Measurements from ENCODE around the gene PLAU.

PLAU gene

GRCh38 chr10:73922007-73922863, 11.3 kb downstream of the PLAU start:
- TF ChIP-seq CTCF (IDR thresholded peaks at IDR 0.05; ENCODE audit: low read length) (no peak), EZH2 (IDR thresholded peaks at IDR 0.05; ENCODE audit: borderline replicate concordance, low read length) (no peak)
- Histone ChIP-seq H3K79me2 (ENCODE audit: insufficient read depth, low read length) (no peaks in the 10 kb centered on the region), H3K9me3 (ENCODE audit: low read length) (peaks cover 5% of the 10 kb centered on the region), H3K27ac (ENCODE audit: low read depth, low read length, poor library complexity, severe bottlenecking) (no peak overlapping the region), H3K27me3 (ENCODE audit: insufficient read depth, low read length) (no peaks in the 10 kb centered on the region), H3K9ac (ENCODE audit: low read length) (no peak overlapping the region), H3F3A (ENCODE audit: insufficient read depth, low read length) (no peaks in the 10 kb centered on the region), H3K4me2 (ENCODE audit: low read length) (no peak overlapping the region), H3K4me1 (ENCODE audit: insufficient read depth, low read length, severe bottlenecking) (peaks cover 16% of the 10 kb centered on the region), H4K20me1 (ENCODE audit: insufficient read depth, low read length) (no peaks in the 10 kb centered on the region), H3K36me3 (ENCODE audit: insufficient read depth, low read length) (peaks cover 5% of the 10 kb centered on the region; the same call in 1 of the 2 replicates), H3K9me2 (ENCODE audit: low read depth, low read length) (no peaks in the 10 kb centered on the region), H2AFZ (ENCODE audit: low read length) (no peak overlapping the region), H3K4me3 (ENCODE audit: low read depth, low read length, poor library complexity, severe bottlenecking) (no peak overlapping the region)

GRCh38 chr10:73922864-73923133, 11.9 kb downstream of the PLAU start:
- no peak for TF ChIP-seq CTCF (IDR thresholded peaks at IDR 0.05; ENCODE audit: low read length)
- TF ChIP-seq EZH2 (IDR thresholded peaks at IDR 0.05; ENCODE audit: borderline replicate concordance, low read length): no peak
- Histone ChIP-seq H3K36me3 (ENCODE audit: insufficient read depth, low read length) (peaks cover 5% of the 10 kb centered on the region; the same call in 1 of the 2 replicates), H3K4me3 (ENCODE audit: low read depth, low read length, poor library complexity, severe bottlenecking) (no peak overlapping the region)

GRCh38 chr10:73923935-73924598, 13.1 kb downstream of the PLAU start:
- no peaks in the 10 kb centered on the region for H3K9me2 ChIP-seq (ENCODE audit: low read depth, low read length)
- H3K9ac ChIP-seq (ENCODE audit: low read length): no peak overlapping the region
- peaks cover 16% of the 10 kb centered on the region for H3K4me1 ChIP-seq (ENCODE audit: insufficient read depth, low read length, severe bottlenecking)
- no peaks in the 10 kb centered on the region for H4K20me1 ChIP-seq (ENCODE audit: insufficient read depth, low read length)
- peaks cover 4% of the 10 kb centered on the region; the same call in 1 of the 2 replicates for H3K36me3 ChIP-seq (ENCODE audit: insufficient read depth, low read length)
- no peaks in the 10 kb centered on the region for H3K79me2 ChIP-seq (ENCODE audit: insufficient read depth, low read length)
- H3K27me3 ChIP-seq (ENCODE audit: insufficient read depth, low read length): no peaks in the 10 kb centered on the region
- no peaks in the 10 kb centered on the region; the same call in 1 of the 2 replicates for H3K9me3 ChIP-seq (ENCODE audit: low read length)
- no peaks in the 10 kb centered on the region for H3F3A ChIP-seq (ENCODE audit: insufficient read depth, low read length)
- no peak overlapping the region for H3K27ac ChIP-seq (ENCODE audit: low read depth, low read length, poor library complexity, severe bottlenecking)
- no peak overlapping the region for H3K4me3 ChIP-seq (ENCODE audit: low read depth, low read length, poor library complexity, severe bottlenecking)
- H3K4me2 ChIP-seq (ENCODE audit: low read length): no peak overlapping the region
- no peak for TF ChIP-seq EZH2 (IDR thresholded peaks at IDR 0.05; ENCODE audit: borderline replicate concordance, low read length)
- TF ChIP-seq CTCF (IDR thresholded peaks at IDR 0.05; ENCODE audit: low read length): no peak
- H2AFZ ChIP-seq (ENCODE audit: low read length): no peak overlapping the region

More at GRCh38 chr10:73922864-73923133, 11.9 kb downstream of the PLAU start:
- Histone ChIP-seq H3K27me3 (ENCODE audit: insufficient read depth, low read length) (no peaks in the 10 kb centered on the region), H3K9me3 (ENCODE audit: low read length) (peaks cover 5% of the 10 kb centered on the region), H4K20me1 (ENCODE audit: insufficient read depth, low read length) (no peaks in the 10 kb centered on the region), H3K4me2 (ENCODE audit: low read length) (no peak overlapping the region), H2AFZ (ENCODE audit: low read length) (no peak overlapping the region), H3K79me2 (ENCODE audit: insufficient read depth, low read length) (no peaks in the 10 kb centered on the region), H3K4me1 (ENCODE audit: insufficient read depth, low read length, severe bottlenecking) (peaks cover 16% of the 10 kb centered on the region), H3K9me2 (ENCODE audit: low read depth, low read length) (no peaks in the 10 kb centered on the region), H3K9ac (ENCODE audit: low read length) (no peak overlapping the region), H3F3A (ENCODE audit: insufficient read depth, low read length) (no peaks in the 10 kb centered on the region), H3K27ac (ENCODE audit: low read depth, low read length, poor library complexity, severe bottlenecking) (no peak overlapping the region)

Data from OCI-LY1 (cell line).